DOHH2 (cell line): ENCODE measurements around the gene HRCT1.

Source experiments
- EZH2phosphoT487 ChIP-seq: fragments of 200-600 bp; sonication (generic); IDR thresholded peaks from 2 replicates; pipeline ENCODE4 v1.6.1; 2017; ENCODE audit warnings: borderline replicate concordance, mild to moderate bottlenecking, antibody characterized with exemption, low read length, moderate library complexity, mixed read lengths
- TF ChIP-seq, protein P1 (sequence below): fragments of 200-600 bp; sonication (generic); IDR thresholded peaks from one replicate; pipeline ENCODE4 v1.5.1; 2014; ENCODE audit warnings: antibody characterized with exemption, mild to moderate bottlenecking, low read depth, low read length; ENCODE audit not compliant: poor library complexity, severe bottlenecking

DNA sequence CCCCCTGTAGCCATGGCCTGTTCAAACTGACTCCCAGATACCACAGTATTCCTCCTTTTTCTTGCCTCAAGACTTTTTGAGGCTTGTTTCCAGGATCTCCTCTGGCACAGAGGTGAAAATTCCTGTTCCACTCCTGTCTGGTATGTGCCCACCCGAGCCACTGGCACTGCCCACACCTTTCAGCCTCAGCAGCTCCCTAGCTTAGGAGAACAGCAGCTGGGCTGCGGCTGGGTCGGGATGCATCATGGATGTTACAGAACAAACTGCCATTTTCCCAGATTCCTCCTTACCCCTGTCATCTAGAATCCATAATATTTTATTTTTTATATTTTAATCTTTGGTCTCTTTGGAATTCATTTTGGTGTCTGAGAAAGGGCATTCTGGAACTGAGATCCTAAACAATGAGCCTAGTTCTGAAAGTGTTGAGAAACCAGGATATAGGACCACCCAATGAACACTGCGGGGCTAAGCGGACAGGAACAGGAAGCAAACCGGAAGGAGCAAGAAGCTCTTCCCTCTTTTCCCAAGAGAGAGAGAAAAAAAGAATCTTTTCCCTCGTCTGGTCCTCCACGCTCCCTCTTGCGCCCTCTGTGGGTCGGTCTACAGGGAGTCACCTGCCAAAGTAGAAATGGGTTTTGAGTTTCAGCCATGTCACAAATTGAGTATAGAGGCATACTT lies 39.5 kb downstream of the HRCT1 start:
- TF ChIP-seq, protein P1, sequence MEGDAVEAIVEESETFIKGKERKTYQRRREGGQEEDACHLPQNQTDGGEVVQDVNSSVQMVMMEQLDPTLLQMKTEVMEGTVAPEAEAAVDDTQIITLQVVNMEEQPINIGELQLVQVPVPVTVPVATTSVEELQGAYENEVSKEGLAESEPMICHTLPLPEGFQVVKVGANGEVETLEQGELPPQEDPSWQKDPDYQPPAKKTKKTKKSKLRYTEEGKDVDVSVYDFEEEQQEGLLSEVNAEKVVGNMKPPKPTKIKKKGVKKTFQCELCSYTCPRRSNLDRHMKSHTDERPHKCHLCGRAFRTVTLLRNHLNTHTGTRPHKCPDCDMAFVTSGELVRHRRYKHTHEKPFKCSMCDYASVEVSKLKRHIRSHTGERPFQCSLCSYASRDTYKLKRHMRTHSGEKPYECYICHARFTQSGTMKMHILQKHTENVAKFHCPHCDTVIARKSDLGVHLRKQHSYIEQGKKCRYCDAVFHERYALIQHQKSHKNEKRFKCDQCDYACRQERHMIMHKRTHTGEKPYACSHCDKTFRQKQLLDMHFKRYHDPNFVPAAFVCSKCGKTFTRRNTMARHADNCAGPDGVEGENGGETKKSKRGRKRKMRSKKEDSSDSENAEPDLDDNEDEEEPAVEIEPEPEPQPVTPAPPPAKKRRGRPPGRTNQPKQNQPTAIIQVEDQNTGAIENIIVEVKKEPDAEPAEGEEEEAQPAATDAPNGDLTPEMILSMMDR: peak; percentile 86
- TF ChIP-seq EZH2phosphoT487: no peak
